ENCODE results near the gene TEKT5. TPM values are rescaled to one million over a fixed set of nuclear protein-coding genes. Genes with fewer than 3 reads are reported as not detected.

The TEKT5 gene
- total and polyA plus RNA-seq, 2 donors from 2014 or later: 0.57 TPM; not detected in 1

GRCh38 chr16:10661737-10662136, 33.0 kb downstream of the TEKT5 start:
- no peak for FAIRE-seq
- Histone ChIP-seq H3K9ac (ENCODE audit: low read length in 3 of 3) (no peak overlapping the region), H3K4me1 (ENCODE audit: control insufficient read depth in 2 of 3, insufficient read depth in 2 of 3, low read depth in 1 of 3, low read length in 3 of 3) (no peaks in the 10 kb centered on the region), H3K4me3 (ENCODE audit: low read length in 3 of 3) (no peak overlapping the region), H3K9me3 (ENCODE audit: control insufficient read depth in 2 of 3, insufficient read depth in 1 of 3, low read length in 3 of 3) (no peaks in the 10 kb centered on the region), H3K27me3 (ENCODE audit: control insufficient read depth, insufficient read depth, low read length) (no peaks in the 10 kb centered on the region), H3K36me3 (ENCODE audit: control insufficient read depth in 2 of 3, insufficient read depth in 3 of 3, low read length in 3 of 3) (no peaks in the 10 kb centered on the region), H3K27ac (ENCODE audit: low read depth in 2 of 2, low read length in 2 of 2) (no peak overlapping the region)
- TF ChIP-seq CTCF (IDR thresholded peaks at IDR 0.05; ENCODE audit: borderline replicate concordance, extremely low read depth, insufficient read depth): no peak
- no peak for DNase-seq
- intact Hi-C loops (cut with DNase I): no loop called here

- FAIRE-seq (no peak), DNase-seq (peak in 2 of 5 donors; percentile 23 to 61)
- no peak for TF ChIP-seq CTCF (IDR thresholded peaks at IDR 0.05; ENCODE audit: borderline replicate concordance, extremely low read depth, insufficient read depth)
- intact Hi-C loops (cut with DNase I): no loop called here
- H3K27ac ChIP-seq (ENCODE audit: low read depth in 2 of 2, low read length in 2 of 2): no peak overlapping the region
- H3K9ac ChIP-seq (ENCODE audit: low read length in 3 of 3): no peak overlapping the region
- H3K4me3 ChIP-seq (ENCODE audit: low read length in 3 of 3): no peak overlapping the region
- H3K9me3 ChIP-seq (ENCODE audit: control insufficient read depth in 2 of 3, insufficient read depth in 1 of 3, low read length in 3 of 3): no peaks in the 10 kb centered on the region
- H3K27me3 ChIP-seq (ENCODE audit: control insufficient read depth, insufficient read depth, low read length): no peaks in the 10 kb centered on the region
- H3K4me1 ChIP-seq (ENCODE audit: control insufficient read depth in 2 of 3, insufficient read depth in 2 of 3, low read depth in 1 of 3, low read length in 3 of 3): no peaks in the 10 kb centered on the region
- H3K36me3 ChIP-seq (ENCODE audit: control insufficient read depth in 2 of 3, insufficient read depth in 3 of 3, low read length in 3 of 3): no peaks in the 10 kb centered on the region
Observed at GRCh38 chr16:10660950-10661635, 33.6 kb downstream of the TEKT5 start.

- Histone ChIP-seq H3K4me1 (ENCODE audit: control insufficient read depth in 2 of 3, insufficient read depth in 2 of 3, low read depth in 1 of 3, low read length in 3 of 3) (no peaks in the 10 kb centered on the region), H3K9ac (ENCODE audit: low read length in 3 of 3) (no peak overlapping the region), H3K27me3 (ENCODE audit: control insufficient read depth, insufficient read depth, low read length) (no peaks in the 10 kb centered on the region), H3K36me3 (ENCODE audit: control insufficient read depth in 2 of 3, insufficient read depth in 3 of 3, low read length in 3 of 3) (no peaks in the 10 kb centered on the region), H3K4me3 (ENCODE audit: low read length in 3 of 3) (no peak overlapping the region), H3K9me3 (ENCODE audit: control insufficient read depth in 2 of 3, insufficient read depth in 1 of 3, low read length in 3 of 3) (no peaks in the 10 kb centered on the region), H3K27ac (ENCODE audit: low read depth in 2 of 2, low read length in 2 of 2) (no peak overlapping the region)
- no peak for DNase-seq
- FAIRE-seq: no peak
- no peak for TF ChIP-seq CTCF (IDR thresholded peaks at IDR 0.05; ENCODE audit: borderline replicate concordance, extremely low read depth, insufficient read depth)
- intact Hi-C loops (cut with DNase I): no loop called here
Observed at GRCh38 chr16:10658943-10659342, 35.8 kb downstream of the TEKT5 start.

GRCh38 chr16:10657925-10658324, 36.8 kb downstream of the TEKT5 start:
- Histone ChIP-seq H3K9me3 (ENCODE audit: control insufficient read depth in 2 of 3, insufficient read depth in 1 of 3, low read length in 3 of 3) (no peaks in the 10 kb centered on the region), H3K9ac (ENCODE audit: low read length in 3 of 3) (no peak overlapping the region), H3K27me3 (ENCODE audit: control insufficient read depth, insufficient read depth, low read length) (no peaks in the 10 kb centered on the region), H3K4me3 (ENCODE audit: low read length in 3 of 3) (no peak overlapping the region), H3K27ac (ENCODE audit: low read depth in 2 of 2, low read length in 2 of 2) (no peak overlapping the region), H3K36me3 (ENCODE audit: control insufficient read depth in 2 of 3, insufficient read depth in 3 of 3, low read length in 3 of 3) (no peaks in the 10 kb centered on the region), H3K4me1 (ENCODE audit: control insufficient read depth in 2 of 3, insufficient read depth in 2 of 3, low read depth in 1 of 3, low read length in 3 of 3) (no peaks in the 10 kb centered on the region)
- FAIRE-seq (no peak), DNase-seq (no peak)
- intact Hi-C loops (cut with DNase I): no loop called here
- TF ChIP-seq CTCF (IDR thresholded peaks at IDR 0.05; ENCODE audit: borderline replicate concordance, extremely low read depth, insufficient read depth): no peak

Data from kidney (tissue), 14 donors.